Activated naive CD4-positive, alpha-beta T cell treated with anti-CD3 and anti-CD28 coated beads for 36 hours (primary cell): ENCODE data around the gene XPR1. TPM values are rescaled to one million over a fixed set of nuclear protein-coding genes. Genes with fewer than 3 reads are reported as not detected.
"Not testable (repeated sequence)": the region's sequence is repeated elsewhere in the genome, so short reads cannot be mapped to it uniquely, and the experiment has no call there.

Source experiments
- CTCF ChIA-PET: fragments of 350-600 bp; sonication (Branson Sonifier 250); formaldehyde crosslinking; loops from one replicate; lab custom pipeline; 2021; ENCODE audit warnings: antibody characterized with exemption; lab: Charles Lee
- DNase-seq: peaks from one replicate; pipeline ENCODE4 v3.0.0-alpha.2; 2020
- H3K27ac Mint-ChIP-seq: one replicate; pipeline ENCODE4 v1.8.0; 2021; ENCODE audit warnings: mild to moderate bottlenecking, mixed read lengths
- H3K27me3 Mint-ChIP-seq: one replicate; pipeline ENCODE4 v1.8.0; 2021; ENCODE audit warnings: low read depth, mixed read lengths
- H3K36me3 Mint-ChIP-seq: one replicate; pipeline ENCODE4 v1.8.0; 2021; ENCODE audit warnings: low read depth, mixed read lengths
- H3K4me1 Mint-ChIP-seq: one replicate; pipeline ENCODE4 v1.8.0; 2021; ENCODE audit warnings: low read depth, mixed read lengths
- H3K4me3 Mint-ChIP-seq: one replicate; pipeline ENCODE4 v1.8.0; 2021; ENCODE audit warnings: mild to moderate bottlenecking, moderate library complexity, mixed read lengths
- H3K9me3 Mint-ChIP-seq: one replicate; pipeline ENCODE4 v1.8.0; 2021; ENCODE audit warnings: mixed read lengths
- intact Hi-C: fragments of 100-400 bp; cut with micrococcal nuclease; formaldehyde crosslinking; loops from one replicate; pipeline ENCODE4 v1.15.1; 2023
- total RNA-seq, 2 experiments: library from RNA; stranded (reverse); gene quantifications; one replicate each; pipeline ENCODE4 v1.2.3, GENCODE V29; 2021

The XPR1 gene
- total RNA-seq, 2 experiments from 2014 or later, result 14.8 to 18.1 TPM

GRCh38 chr1:180800945-180801344 is 169.1 kb downstream of the XPR1 start:
- Mint-ChIP-seq H3K27me3 (no peaks in the 10 kb centered on the region), H3K4me1 (peaks cover 5% of the 10 kb centered on the region), H3K9me3 (no peaks in the 10 kb centered on the region), H3K36me3 (peaks cover 6% of the 10 kb centered on the region), H3K27ac (no peak overlapping the region), H3K4me3 (no peak overlapping the region)
- CTCF ChIA-PET, result interaction anchor here (0.7 kb wide), 1 partner anchor 160 kb away, joined by 4 read pairs; no protein-coding TSS in a partner anchor
- intact Hi-C loops, result no loop called here
- DNase-seq, result no peak

GRCh38 chr1:180802813-180803212 is 171.0 kb downstream of the XPR1 start:
- CTCF ChIA-PET, result no interaction called here
- DNase-seq, result no peak
- Mint-ChIP-seq H3K36me3 (peaks cover 9% of the 10 kb centered on the region), H3K9me3 (no peaks in the 10 kb centered on the region), H3K27me3 (no peaks in the 10 kb centered on the region), H3K27ac (no peak overlapping the region), H3K4me1 (peaks cover 5% of the 10 kb centered on the region), H3K4me3 (no peak overlapping the region)
- intact Hi-C loops, result no loop called here

GRCh38 chr1:180805316-180805715 is 173.5 kb downstream of the XPR1 start:
- Mint-ChIP-seq H3K36me3 (peaks cover 11% of the 10 kb centered on the region), H3K27ac (no peak overlapping the region), H3K4me1 (peaks cover 5% of the 10 kb centered on the region), H3K9me3 (no peaks in the 10 kb centered on the region), H3K27me3 (no peaks in the 10 kb centered on the region), H3K4me3 (no peak overlapping the region)
- intact Hi-C loops, result no loop called here
- DNase-seq, result no peak
- CTCF ChIA-PET, result interaction anchor here (0.9 kb wide), 1 partner anchor 19 kb away, joined by 4 read pairs; no protein-coding TSS in a partner anchor

DNA sequence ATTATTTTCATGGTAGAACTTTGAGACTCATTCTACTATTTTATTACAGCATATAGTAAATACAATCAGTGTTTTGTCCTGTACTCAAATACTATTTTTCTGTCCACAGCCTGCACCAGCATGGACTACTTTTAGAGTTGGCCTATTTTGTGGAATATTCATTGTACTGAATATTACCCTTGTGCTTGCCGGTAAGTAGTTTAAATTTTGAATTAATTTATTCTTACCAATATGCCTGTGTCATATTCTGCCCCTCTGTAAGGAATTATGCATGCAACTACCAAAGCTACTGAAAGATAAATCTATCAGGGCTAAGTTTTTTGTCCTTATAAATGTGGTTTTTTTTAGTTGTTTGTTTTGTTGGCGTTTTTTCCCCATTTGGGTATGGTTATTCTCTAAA is 179.5 kb downstream of the XPR1 start:
- intact Hi-C loops, result no loop called here
- Mint-ChIP-seq H3K4me1 (no peaks in the 10 kb centered on the region), H3K36me3 (peaks cover 24% of the 10 kb centered on the region), H3K9me3 (no peaks in the 10 kb centered on the region), H3K27me3 (no peaks in the 10 kb centered on the region), H3K27ac (no peak overlapping the region), H3K4me3 (no peak overlapping the region)
- DNase-seq, result no peak
- CTCF ChIA-PET, result no interaction called here

- Mint-ChIP-seq H3K4me3 (no peak overlapping the region), H3K36me3 (peaks cover 24% of the 10 kb centered on the region), H3K4me1 (no peaks in the 10 kb centered on the region), H3K27ac (no peak overlapping the region), H3K27me3 (no peaks in the 10 kb centered on the region), H3K9me3 (no peaks in the 10 kb centered on the region)
- intact Hi-C loops, result no loop called here
- CTCF ChIA-PET, result no interaction called here
- DNase-seq, result no peak
Measured at GRCh38 chr1:180811886-180812285, 180.1 kb downstream of the XPR1 start.

- Mint-ChIP-seq H3K9me3 (no peaks in the 10 kb centered on the region), H3K4me3 (no peak overlapping the region), H3K4me1 (no peaks in the 10 kb centered on the region), H3K36me3 (peaks cover 19% of the 10 kb centered on the region), H3K27ac (no peak overlapping the region), H3K27me3 (no peaks in the 10 kb centered on the region)
- no peak for DNase-seq
- CTCF ChIA-PET, result no interaction called here
- intact Hi-C loops, result no loop called here
Measured at GRCh38 chr1:180814258-180814657, 182.4 kb downstream of the XPR1 start.

GRCh38 chr1:180815188-180815587 is 183.4 kb downstream of the XPR1 start:
- Mint-ChIP-seq H3K27ac (no peak overlapping the region), H3K9me3 (peaks cover under 1% of the 10 kb centered on the region), H3K27me3 (no peaks in the 10 kb centered on the region), H3K4me3 (no peak overlapping the region), H3K4me1 (no peaks in the 10 kb centered on the region), H3K36me3 (peaks cover 20% of the 10 kb centered on the region)
- CTCF ChIA-PET, result interaction anchor here (0.6 kb wide), 1 partner anchor 241 kb away, joined by 3 read pairs; no protein-coding TSS in a partner anchor
- no peak for DNase-seq
- intact Hi-C loops, result no loop called here

DNA sequence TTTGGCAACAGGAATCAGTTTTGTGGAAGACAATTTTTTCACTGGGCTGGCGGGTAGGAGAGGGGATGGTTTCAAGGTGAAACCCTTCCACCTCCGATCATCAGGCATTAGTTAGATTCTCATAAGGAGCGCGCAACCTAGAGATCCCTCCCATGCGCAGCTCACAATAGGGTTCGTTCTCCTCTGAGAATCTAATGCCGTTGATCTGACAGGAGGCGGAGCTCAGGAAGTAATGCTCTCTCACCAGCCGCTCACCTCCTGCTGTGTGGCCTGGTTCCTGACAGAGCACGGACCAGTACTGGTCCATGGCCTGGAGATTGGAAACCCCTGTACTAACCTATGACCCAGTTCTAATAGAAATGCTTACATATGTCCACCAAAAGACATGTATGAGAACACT is 184.3 kb downstream of the XPR1 start:
- peaks cover 1% of the 10 kb centered on the region for H3K9me3 Mint-ChIP-seq
- no peak overlapping the region for H3K4me3 Mint-ChIP-seq
- H3K36me3 Mint-ChIP-seq, result peaks cover 27% of the 10 kb centered on the region
- no peaks in the 10 kb centered on the region for H3K27me3 Mint-ChIP-seq
- no peaks in the 10 kb centered on the region for H3K4me1 Mint-ChIP-seq
- no peak for DNase-seq
- no peak overlapping the region for H3K27ac Mint-ChIP-seq
- intact Hi-C loops, result no loop called here
- CTCF ChIA-PET, result interaction anchor here (0.6 to 0.7 kb wide), 3 partner anchors 56 to 86 kb away, joined by 3 read pairs; no protein-coding TSS in a partner anchor

GRCh38 chr1:180821970-180822369 is 190.1 kb downstream of the XPR1 start:
- Mint-ChIP-seq H3K27me3 (no peaks in the 10 kb centered on the region), H3K4me1 (no peaks in the 10 kb centered on the region), H3K9me3 (peaks cover 1% of the 10 kb centered on the region), H3K36me3 (peaks cover 11% of the 10 kb centered on the region), H3K4me3 (no peak overlapping the region), H3K27ac (no peak overlapping the region)
- CTCF ChIA-PET, result no interaction called here
- intact Hi-C loops, result no loop called here
- no peak for DNase-seq

GRCh38 chr1:180831507-180831906 is 199.7 kb downstream of the XPR1 start:
- Mint-ChIP-seq H3K36me3 (peaks cover 59% of the 10 kb centered on the region), H3K9me3 (peaks cover 14% of the 10 kb centered on the region), H3K4me1 (peaks cover 10% of the 10 kb centered on the region)
- H3K27ac Mint-ChIP-seq, H3K27me3 Mint-ChIP-seq, H3K4me3 Mint-ChIP-seq, intact Hi-C loops, DNase-seq, CTCF ChIA-PET: not testable (repeated sequence)

DNA sequence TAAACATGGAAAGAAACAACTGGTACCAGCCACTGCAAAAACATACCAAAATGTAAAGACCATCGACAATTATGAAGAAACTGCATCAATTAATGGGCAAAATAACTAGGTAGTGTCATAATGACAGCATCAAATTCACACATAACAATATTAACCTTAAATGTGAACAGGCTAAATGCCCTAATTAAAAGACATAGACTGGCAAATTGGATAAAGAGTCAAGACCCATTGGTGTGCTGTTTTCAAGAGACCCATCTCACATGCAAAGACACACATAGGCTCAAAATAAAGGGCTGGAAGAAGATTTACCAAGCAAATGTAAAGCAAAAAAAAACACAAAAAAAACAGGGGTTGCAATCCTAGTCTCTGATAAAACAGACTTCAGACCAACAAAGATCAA is 201.4 kb downstream of the XPR1 start:
- H3K27ac Mint-ChIP-seq, H3K4me3 Mint-ChIP-seq, DNase-seq, intact Hi-C loops, H3K27me3 Mint-ChIP-seq, CTCF ChIA-PET: not testable (repeated sequence)
- Mint-ChIP-seq H3K4me1 (peaks cover 17% of the 10 kb centered on the region), H3K9me3 (peaks cover 14% of the 10 kb centered on the region), H3K36me3 (peaks cover 68% of the 10 kb centered on the region)

- peaks cover 47% of the 10 kb centered on the region for H3K36me3 Mint-ChIP-seq
- peaks cover 17% of the 10 kb centered on the region for H3K4me1 Mint-ChIP-seq
- intact Hi-C loops, result no loop called here
- no peak overlapping the region for H3K27ac Mint-ChIP-seq
- CTCF ChIA-PET, result interaction anchor here (0.6 kb wide), 1 partner anchor 606 kb away, joined by 3 read pairs; no protein-coding TSS in a partner anchor
- peaks cover 14% of the 10 kb centered on the region for H3K9me3 Mint-ChIP-seq
- DNase-seq, result no peak
- H3K27me3 Mint-ChIP-seq, result no peaks in the 10 kb centered on the region
- H3K4me3 Mint-ChIP-seq, result no peak overlapping the region
Measured at GRCh38 chr1:180836449-180836848, 204.6 kb downstream of the XPR1 start.

GRCh38 chr1:180837020-180837419 is 205.2 kb downstream of the XPR1 start:
- no peak overlapping the region for H3K4me3 Mint-ChIP-seq
- intact Hi-C loops, result no loop called here
- H3K27me3 Mint-ChIP-seq, result no peaks in the 10 kb centered on the region
- DNase-seq, result no peak
- H3K27ac Mint-ChIP-seq, result no peak overlapping the region
- peaks cover 42% of the 10 kb centered on the region for H3K36me3 Mint-ChIP-seq
- H3K4me1 Mint-ChIP-seq, result peaks cover 17% of the 10 kb centered on the region
- CTCF ChIA-PET, result no interaction called here
- peaks cover 13% of the 10 kb centered on the region for H3K9me3 Mint-ChIP-seq
